PFSK-1 (cell line): Measurements from ENCODE around the gene TRPC4.

Source experiments
- FOXP2 ChIP-seq: optimal IDR thresholded peaks from 2 replicates; pipeline ENCODE3; 2011; ENCODE audit warnings: borderline replicate concordance, control low read depth, inconsistent platforms; ENCODE audit not compliant: insufficient read depth; ENCODE audit errors: extremely low read length, extremely low read depth
- POLR2AphosphoS5 ChIP-seq: IDR thresholded peaks from 2 replicates; pipeline ENCODE4 v1.6.1; 2012; ENCODE audit warnings: low read depth, mild to moderate bottlenecking, control low read depth, low read length, moderate library complexity
- SIN3A ChIP-seq: IDR thresholded peaks from 2 replicates; pipeline ENCODE4 v1.6.1; 2012; ENCODE audit warnings: mild to moderate bottlenecking, low read length, moderate library complexity, borderline replicate concordance; ENCODE audit not compliant: insufficient read depth
- TAF1 ChIP-seq: IDR thresholded peaks from 2 replicates; pipeline ENCODE4 v1.6.1; 2012; ENCODE audit warnings: low read length, control low read depth, borderline replicate concordance; ENCODE audit not compliant: insufficient read depth
- TF ChIP-seq, protein P1 (sequence below), 2 experiments: IDR thresholded peaks; 2 replicates each; pipeline versions ENCODE4 v1.6.1 to v1.8.0; 2011 to 2012; ENCODE audit warnings: low read depth in 2 of 2, low read length in 2 of 2, control low read depth in 1 of 2, inconsistent platforms in 1 of 2, mild to moderate bottlenecking in 1 of 2, moderate library complexity in 1 of 2; ENCODE audit not compliant: insufficient read depth in 1 of 2

The TRPC4 gene

DNA sequence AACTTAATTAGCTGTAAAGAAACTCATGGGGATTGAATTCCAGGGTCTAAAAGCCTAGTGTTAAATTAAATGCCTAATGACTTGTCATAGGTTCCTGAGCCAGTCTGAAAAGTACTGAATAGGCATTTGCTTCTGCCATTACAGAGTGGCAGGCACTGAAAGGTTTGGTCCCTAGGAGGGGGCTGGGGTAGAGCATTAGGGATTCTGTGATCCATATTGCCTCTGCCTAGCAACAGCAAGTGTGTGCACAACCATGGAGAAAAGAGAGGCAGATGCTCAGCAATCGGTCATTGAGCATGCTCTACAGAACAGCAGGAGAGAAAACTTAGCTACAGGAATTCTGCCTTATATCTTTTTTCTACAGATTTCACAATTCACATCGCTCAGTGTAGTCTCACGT, 133.5 kb downstream of the TRPC4 start:
- no peak for TF ChIP-seq TAF1
- no peak for TF ChIP-seq FOXP2
- TF ChIP-seq, protein P1, sequence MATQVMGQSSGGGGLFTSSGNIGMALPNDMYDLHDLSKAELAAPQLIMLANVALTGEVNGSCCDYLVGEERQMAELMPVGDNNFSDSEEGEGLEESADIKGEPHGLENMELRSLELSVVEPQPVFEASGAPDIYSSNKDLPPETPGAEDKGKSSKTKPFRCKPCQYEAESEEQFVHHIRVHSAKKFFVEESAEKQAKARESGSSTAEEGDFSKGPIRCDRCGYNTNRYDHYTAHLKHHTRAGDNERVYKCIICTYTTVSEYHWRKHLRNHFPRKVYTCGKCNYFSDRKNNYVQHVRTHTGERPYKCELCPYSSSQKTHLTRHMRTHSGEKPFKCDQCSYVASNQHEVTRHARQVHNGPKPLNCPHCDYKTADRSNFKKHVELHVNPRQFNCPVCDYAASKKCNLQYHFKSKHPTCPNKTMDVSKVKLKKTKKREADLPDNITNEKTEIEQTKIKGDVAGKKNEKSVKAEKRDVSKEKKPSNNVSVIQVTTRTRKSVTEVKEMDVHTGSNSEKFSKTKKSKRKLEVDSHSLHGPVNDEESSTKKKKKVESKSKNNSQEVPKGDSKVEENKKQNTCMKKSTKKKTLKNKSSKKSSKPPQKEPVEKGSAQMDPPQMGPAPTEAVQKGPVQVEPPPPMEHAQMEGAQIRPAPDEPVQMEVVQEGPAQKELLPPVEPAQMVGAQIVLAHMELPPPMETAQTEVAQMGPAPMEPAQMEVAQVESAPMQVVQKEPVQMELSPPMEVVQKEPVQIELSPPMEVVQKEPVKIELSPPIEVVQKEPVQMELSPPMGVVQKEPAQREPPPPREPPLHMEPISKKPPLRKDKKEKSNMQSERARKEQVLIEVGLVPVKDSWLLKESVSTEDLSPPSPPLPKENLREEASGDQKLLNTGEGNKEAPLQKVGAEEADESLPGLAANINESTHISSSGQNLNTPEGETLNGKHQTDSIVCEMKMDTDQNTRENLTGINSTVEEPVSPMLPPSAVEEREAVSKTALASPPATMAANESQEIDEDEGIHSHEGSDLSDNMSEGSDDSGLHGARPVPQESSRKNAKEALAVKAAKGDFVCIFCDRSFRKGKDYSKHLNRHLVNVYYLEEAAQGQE (IDR thresholded peaks at IDR 0.05; ENCODE audit: insufficient read depth in 1 of 2, low read depth in 2 of 2, low read length in 2 of 2): no peak
- no peak for TF ChIP-seq SIN3A
- TF ChIP-seq POLR2AphosphoS5: no peak

DNA sequence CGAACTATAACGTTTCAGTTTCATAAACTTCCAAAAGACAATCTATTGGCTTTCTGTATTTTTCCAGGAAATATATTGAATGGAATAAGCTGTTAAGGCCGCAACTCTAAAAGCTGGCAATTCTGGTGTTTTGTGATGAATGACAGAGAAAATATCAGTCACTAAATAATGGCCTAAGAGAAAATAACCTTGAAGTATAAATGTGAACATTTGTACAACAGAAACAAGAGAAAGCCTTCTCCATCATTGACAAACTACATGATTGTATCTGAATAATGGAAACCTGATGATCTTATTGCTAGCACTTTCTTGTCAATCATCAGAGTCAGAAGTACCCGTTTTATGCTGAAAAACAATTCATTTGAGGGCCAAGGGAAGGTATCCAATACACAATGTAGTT, 134.3 kb downstream of the TRPC4 start:
- TF ChIP-seq SIN3A (no peak), FOXP2 (no peak), POLR2AphosphoS5 (no peak), TAF1 (no peak)
- TF ChIP-seq, protein P1 (IDR thresholded peaks at IDR 0.05; ENCODE audit: insufficient read depth in 1 of 2, low read depth in 2 of 2, low read length in 2 of 2): no peak

DNA sequence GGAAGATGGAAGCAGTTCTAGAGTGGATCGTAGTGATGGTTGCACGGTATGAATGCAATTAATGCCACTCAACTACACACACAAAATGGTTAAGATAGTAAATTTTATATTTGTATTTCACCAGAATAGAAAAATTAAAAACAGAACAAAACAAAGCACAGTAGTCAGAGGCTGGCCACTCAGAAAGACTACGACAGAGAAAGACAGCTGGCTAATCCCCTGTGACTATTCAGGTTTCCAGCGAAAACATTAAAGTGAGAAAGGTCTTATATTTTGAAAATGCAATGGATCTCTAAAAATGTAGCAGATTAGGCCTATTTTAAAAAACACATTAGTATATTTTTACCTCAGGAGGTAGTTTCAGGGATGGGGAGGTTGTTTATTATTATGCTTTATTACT, 139.7 kb downstream of the TRPC4 start:
- no peak for TF ChIP-seq SIN3A
- TF ChIP-seq TAF1: no peak
- TF ChIP-seq FOXP2: no peak
- TF ChIP-seq, protein P1 (IDR thresholded peaks at IDR 0.05; ENCODE audit: insufficient read depth in 1 of 2, low read depth in 2 of 2, low read length in 2 of 2): no peak
- TF ChIP-seq POLR2AphosphoS5: no peak

DNA sequence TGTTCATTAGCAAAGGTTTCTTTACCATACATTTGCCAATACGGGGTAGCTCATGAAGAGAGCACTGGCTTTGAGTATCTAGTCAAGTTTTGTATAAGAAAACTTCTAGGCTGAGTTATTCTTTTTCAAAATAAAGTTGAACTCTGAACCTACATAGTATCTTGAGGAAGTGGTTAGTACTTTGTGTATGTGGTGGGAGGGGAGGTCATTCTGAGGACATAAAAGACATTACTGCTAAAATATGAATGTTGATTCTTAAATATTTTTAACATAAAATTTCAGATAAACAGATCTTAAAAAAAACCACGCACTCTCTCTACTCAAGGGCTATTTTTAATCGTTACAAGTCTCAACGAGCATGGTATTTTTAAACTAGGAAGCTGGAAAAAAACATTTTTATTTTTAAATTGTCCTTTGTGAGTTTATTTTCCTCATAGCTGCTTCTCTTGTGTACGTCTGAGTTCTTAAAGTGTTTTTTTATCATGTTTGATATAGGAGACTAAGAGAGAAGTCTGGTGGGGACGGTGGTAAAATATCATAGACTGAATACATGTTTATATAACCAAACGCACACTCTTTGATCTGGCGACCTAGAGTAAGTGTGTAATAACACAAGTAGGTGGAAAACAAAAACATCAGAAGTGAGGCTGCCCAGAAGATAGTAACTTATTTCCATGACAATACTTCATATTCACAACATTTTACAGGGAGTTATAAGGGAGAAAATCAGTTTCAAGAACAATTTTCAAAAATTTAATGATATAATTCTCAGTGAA, 153.0 kb downstream of the TRPC4 start:
- TF ChIP-seq POLR2AphosphoS5: no peak

DNA sequence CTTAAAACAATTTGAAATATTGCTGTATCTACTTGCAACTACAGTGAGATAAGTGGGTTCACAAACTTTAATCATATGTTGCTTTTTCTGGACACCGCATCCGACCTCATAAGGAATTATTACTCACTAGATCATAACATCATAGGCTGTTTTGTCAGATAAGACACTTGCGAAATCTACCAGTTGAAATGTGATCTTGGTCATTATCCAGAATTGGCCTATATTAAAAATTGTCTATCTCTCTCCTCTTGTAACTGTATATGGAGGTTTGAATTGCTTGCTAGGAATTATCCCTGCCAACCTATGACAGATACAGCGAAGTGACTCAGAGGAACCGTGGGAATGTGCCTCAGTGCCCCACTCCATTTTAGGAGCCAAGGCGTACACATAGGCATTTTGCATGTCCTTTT, 154.0 kb downstream of the TRPC4 start:
- TF ChIP-seq FOXP2 (no peak), SIN3A (no peak), POLR2AphosphoS5 (no peak), TAF1 (no peak)
- TF ChIP-seq, protein P1 (IDR thresholded peaks at IDR 0.05; ENCODE audit: insufficient read depth in 1 of 2, low read depth in 2 of 2, low read length in 2 of 2): no peak
